Calu3 (cell line): ENCODE results near the gene EHBP1. TPM values are rescaled to one million over a fixed set of nuclear protein-coding genes. Genes with fewer than 3 reads are reported as not detected.

Experiments
- BruUV-seq: library from RNA; stranded (reverse); fragments of 400-500 nt; replicated peaks from 2 replicates; lab custom pipeline; 2021; lab: Mats Ljungman, UMichigan
- CTCF ChIA-PET: fragments of 300-600 bp; sonication (Branson Sonifier 250); formaldehyde crosslinking; loops from one replicate; lab custom pipeline; 2022; ENCODE audit warnings: antibody characterized with exemption; lab: Charles Lee
- DNase-seq: peaks from one replicate; pipeline ENCODE4 v3.0.0; 2022
- H3K27ac Mint-ChIP-seq: one replicate; pipeline ENCODE4 v1.8.0; 2022; ENCODE audit warnings: mixed read lengths; ENCODE audit not compliant: unreplicated experiment
- H3K27me3 Mint-ChIP-seq: one replicate; pipeline ENCODE4 v1.8.0; 2022; ENCODE audit warnings: mixed read lengths; ENCODE audit not compliant: unreplicated experiment
- H3K36me3 Mint-ChIP-seq: one replicate; pipeline ENCODE4 v1.8.0; 2022; ENCODE audit warnings: mild to moderate bottlenecking, moderate library complexity, mixed read lengths; ENCODE audit not compliant: insufficient read depth, unreplicated experiment
- H3K4me1 Mint-ChIP-seq: one replicate; pipeline ENCODE4 v1.8.0; 2022; ENCODE audit warnings: mild to moderate bottlenecking, low read depth, mixed read lengths; ENCODE audit not compliant: unreplicated experiment
- H3K4me3 Mint-ChIP-seq: one replicate; pipeline ENCODE4 v1.8.0; 2022; ENCODE audit warnings: mild to moderate bottlenecking, low read depth, moderate library complexity, mixed read lengths; ENCODE audit not compliant: unreplicated experiment
- H3K9me3 Mint-ChIP-seq: one replicate; pipeline ENCODE4 v1.8.0; 2022; ENCODE audit warnings: low read depth, mixed read lengths; ENCODE audit not compliant: unreplicated experiment
- intact Hi-C: fragments of 100-400 bp; cut with micrococcal nuclease; formaldehyde crosslinking; loops from one replicate; pipeline ENCODE4 v1.10.0; 2022; ENCODE audit not compliant: unreplicated experiment
- total RNA-seq: library from RNA; stranded (reverse); gene quantifications from 2 replicates; pipeline ENCODE4 v1.2.3, GENCODE V29; 2022
- TF ChIP-seq, protein P1 (sequence below): fragments of 200-600 bp; IDR thresholded peaks from one replicate; pipeline ENCODE4 v1.8.0; 2022; ENCODE audit warnings: antibody characterized with exemption; ENCODE audit not compliant: unreplicated experiment

The EHBP1 gene
- total RNA-seq, 1 experiment from 2014 or later: 82.9 TPM

- no peaks in the 10 kb centered on the region for H3K9me3 Mint-ChIP-seq
- CTCF ChIA-PET: interaction anchor here (0.6 kb wide), 1 partner anchor 1211 kb away, joined by 3 read pairs; no protein-coding TSS in a partner anchor
- intact Hi-C loops: no loop called here
- no peak for DNase-seq
- TF ChIP-seq, protein P1, sequence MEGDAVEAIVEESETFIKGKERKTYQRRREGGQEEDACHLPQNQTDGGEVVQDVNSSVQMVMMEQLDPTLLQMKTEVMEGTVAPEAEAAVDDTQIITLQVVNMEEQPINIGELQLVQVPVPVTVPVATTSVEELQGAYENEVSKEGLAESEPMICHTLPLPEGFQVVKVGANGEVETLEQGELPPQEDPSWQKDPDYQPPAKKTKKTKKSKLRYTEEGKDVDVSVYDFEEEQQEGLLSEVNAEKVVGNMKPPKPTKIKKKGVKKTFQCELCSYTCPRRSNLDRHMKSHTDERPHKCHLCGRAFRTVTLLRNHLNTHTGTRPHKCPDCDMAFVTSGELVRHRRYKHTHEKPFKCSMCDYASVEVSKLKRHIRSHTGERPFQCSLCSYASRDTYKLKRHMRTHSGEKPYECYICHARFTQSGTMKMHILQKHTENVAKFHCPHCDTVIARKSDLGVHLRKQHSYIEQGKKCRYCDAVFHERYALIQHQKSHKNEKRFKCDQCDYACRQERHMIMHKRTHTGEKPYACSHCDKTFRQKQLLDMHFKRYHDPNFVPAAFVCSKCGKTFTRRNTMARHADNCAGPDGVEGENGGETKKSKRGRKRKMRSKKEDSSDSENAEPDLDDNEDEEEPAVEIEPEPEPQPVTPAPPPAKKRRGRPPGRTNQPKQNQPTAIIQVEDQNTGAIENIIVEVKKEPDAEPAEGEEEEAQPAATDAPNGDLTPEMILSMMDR: no peak
- H3K4me1 Mint-ChIP-seq: peaks cover 9% of the 10 kb centered on the region
- no TSS peak for BruUV-seq
- peak overlapping the region; percentile 75 for H3K27ac Mint-ChIP-seq
- H3K27me3 Mint-ChIP-seq: no peaks in the 10 kb centered on the region
- H3K36me3 Mint-ChIP-seq: peaks cover 57% of the 10 kb centered on the region
- peak overlapping the region; percentile 80 for H3K4me3 Mint-ChIP-seq
These were observed 343.9 kb downstream of the EHBP1 start for GRCh38 chr2:63049211-63049969.

GRCh38 chr2:63049970-63050333 is 344.4 kb downstream of the EHBP1 start:
- peaks cover 57% of the 10 kb centered on the region for H3K36me3 Mint-ChIP-seq
- CTCF ChIA-PET: interaction anchor here (0.7 kb wide), 1 partner anchor 17 kb away, joined by 3 read pairs; no protein-coding TSS in a partner anchor
- DNase-seq: no peak

GRCh38 chr2:63050334-63051041 is 345.0 kb downstream of the EHBP1 start, which contains the start of gene OTX1:
Gene OTX1 (plus strand): TSS chr2:63050830. CDS start chr2:63052991, 2,161 bp downstream.
- TF ChIP-seq, protein P1: no peak
- CTCF ChIA-PET: interaction anchor here (0.7 kb wide), 1 partner anchor 16 kb away, joined by 3 read pairs; no protein-coding TSS in a partner anchor
- no TSS peak for BruUV-seq
- Mint-ChIP-seq H3K4me3 (peak within 1 kb of the TSS; percentile 80), H3K27me3 (no peaks in the 10 kb centered on the region), H3K4me1 (peaks cover 9% of the 10 kb centered on the region), H3K27ac (peak within 1 kb of the TSS; percentile 75), H3K36me3 (peaks cover 53% of the 10 kb centered on the region), H3K9me3 (no peaks in the 10 kb centered on the region)
- intact Hi-C loops: loop anchor here (1.0 kb wide), 1 partner anchor 139 kb away; no protein-coding TSS in a partner anchor
- DNase-seq: peak; percentile 93

More at GRCh38 chr2:63049970-63050333, 344.4 kb downstream of the EHBP1 start:
- intact Hi-C loops: loop anchor here (1.0 kb wide), 1 partner anchor 139 kb away; no protein-coding TSS in a partner anchor
- TSS peak; percentile 90 for BruUV-seq
- H3K9me3 Mint-ChIP-seq: no peaks in the 10 kb centered on the region
- TF ChIP-seq, protein P1: no peak
- no peaks in the 10 kb centered on the region for H3K27me3 Mint-ChIP-seq
- H3K27ac Mint-ChIP-seq: peak overlapping the region; percentile 75
- H3K4me1 Mint-ChIP-seq: peaks cover 9% of the 10 kb centered on the region
- peak overlapping the region; percentile 80 for H3K4me3 Mint-ChIP-seq

DNA sequence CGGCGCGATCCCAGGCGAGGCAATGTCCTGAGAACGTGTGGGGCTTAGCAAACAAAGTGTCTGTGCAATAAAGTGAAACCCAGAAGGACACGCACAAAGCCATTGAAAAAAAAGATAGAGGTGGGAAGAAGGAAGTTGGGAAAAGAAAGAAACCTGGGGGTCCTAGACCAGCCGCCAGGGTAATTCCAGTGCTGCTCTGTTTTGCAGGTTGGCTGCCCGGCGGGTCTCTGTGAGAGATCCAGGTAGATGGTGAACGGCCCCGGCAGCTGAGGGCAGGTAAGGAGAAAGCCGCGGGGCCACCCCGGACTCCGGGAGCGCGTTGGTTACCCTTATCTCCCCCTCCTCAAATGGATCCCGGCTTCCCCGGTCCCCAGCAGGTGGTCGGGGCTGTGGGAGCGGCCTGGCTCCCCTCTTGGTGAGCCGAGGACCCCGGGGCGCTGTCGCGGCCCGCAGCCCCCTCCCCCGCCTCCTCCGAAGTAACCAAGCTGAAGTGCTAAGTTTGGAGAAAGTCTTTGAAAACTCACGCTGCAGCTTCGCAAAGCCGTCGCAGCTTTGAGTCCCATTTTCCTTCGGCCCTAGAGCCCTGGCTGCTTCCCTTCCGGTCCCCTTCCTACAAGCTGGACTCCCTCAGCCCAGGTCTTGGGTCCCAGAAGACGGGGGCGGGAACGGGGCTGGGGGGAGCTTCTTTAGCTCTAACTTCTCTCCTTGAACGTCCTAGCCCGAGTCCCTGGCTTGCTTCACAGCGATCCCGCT is 345.7 kb downstream of the EHBP1 start:
- H3K36me3 Mint-ChIP-seq: peaks cover 55% of the 10 kb centered on the region
- H3K4me1 Mint-ChIP-seq: peaks cover 9% of the 10 kb centered on the region
- peak overlapping the region; percentile 65 for H3K27ac Mint-ChIP-seq
- BruUV-seq: TSS peak; percentile 35
- H3K27me3 Mint-ChIP-seq: no peaks in the 10 kb centered on the region
- peak; percentile 30 for DNase-seq
- TF ChIP-seq, protein P1: no peak
- intact Hi-C loops: no loop called here
- no peaks in the 10 kb centered on the region for H3K9me3 Mint-ChIP-seq
- H3K4me3 Mint-ChIP-seq: peak overlapping the region; percentile 80
- CTCF ChIA-PET: interaction anchor here (0.6 to 0.7 kb wide), 2 partner anchors 137 to 349 kb away, joined by 3 to 4 read pairs; no protein-coding TSS in a partner anchor
